OCI-LY1 (cell line): ENCODE data around the gene MPO.

Experiments used
- EZH2 ChIP-seq: fragments of 200-600 bp; sonication (generic), shearing (Covaris generic); IDR thresholded peaks from 2 replicates; pipeline ENCODE4 v1.8.0; 2017; ENCODE audit warnings: borderline replicate concordance, mixed run types, mild to moderate bottlenecking, antibody characterized with exemption, low read length, moderate library complexity, mixed read lengths
- TF ChIP-seq, protein P1 (sequence below): fragments of 200-600 bp; sonication (generic), shearing (Covaris generic); IDR thresholded peaks from 2 replicates; pipeline ENCODE4 v1.5.1; 2017; ENCODE audit warnings: mild to moderate bottlenecking, antibody characterized with exemption, low read length, moderate library complexity, mixed read lengths

DNA sequence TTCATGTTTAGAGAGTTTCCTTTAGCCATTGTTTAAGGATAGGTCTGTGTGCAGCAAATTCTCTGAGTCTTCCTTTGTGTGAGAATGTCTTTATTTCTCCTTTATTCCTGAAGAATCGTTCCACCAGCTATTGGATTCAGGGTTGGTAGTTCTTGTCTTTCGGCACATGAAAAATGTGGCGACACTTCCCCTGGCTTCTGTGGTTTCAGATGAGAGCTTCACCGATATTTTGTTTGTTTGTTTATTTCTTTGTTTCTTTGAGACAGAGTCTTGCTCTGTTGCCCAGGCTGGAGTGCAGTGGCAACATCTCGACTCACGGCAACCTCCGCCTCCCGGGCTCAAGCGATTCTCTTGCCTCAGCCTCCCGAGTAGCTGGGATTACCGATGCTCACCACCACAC lies 18.6 kb downstream of the MPO start:
- TF ChIP-seq EZH2: no peak
- TF ChIP-seq, protein P1, sequence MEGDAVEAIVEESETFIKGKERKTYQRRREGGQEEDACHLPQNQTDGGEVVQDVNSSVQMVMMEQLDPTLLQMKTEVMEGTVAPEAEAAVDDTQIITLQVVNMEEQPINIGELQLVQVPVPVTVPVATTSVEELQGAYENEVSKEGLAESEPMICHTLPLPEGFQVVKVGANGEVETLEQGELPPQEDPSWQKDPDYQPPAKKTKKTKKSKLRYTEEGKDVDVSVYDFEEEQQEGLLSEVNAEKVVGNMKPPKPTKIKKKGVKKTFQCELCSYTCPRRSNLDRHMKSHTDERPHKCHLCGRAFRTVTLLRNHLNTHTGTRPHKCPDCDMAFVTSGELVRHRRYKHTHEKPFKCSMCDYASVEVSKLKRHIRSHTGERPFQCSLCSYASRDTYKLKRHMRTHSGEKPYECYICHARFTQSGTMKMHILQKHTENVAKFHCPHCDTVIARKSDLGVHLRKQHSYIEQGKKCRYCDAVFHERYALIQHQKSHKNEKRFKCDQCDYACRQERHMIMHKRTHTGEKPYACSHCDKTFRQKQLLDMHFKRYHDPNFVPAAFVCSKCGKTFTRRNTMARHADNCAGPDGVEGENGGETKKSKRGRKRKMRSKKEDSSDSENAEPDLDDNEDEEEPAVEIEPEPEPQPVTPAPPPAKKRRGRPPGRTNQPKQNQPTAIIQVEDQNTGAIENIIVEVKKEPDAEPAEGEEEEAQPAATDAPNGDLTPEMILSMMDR: no peak
